CD4-positive, alpha-beta T cell (primary cell): ENCODE results near the gene PCDHA4. TPM values are rescaled to one million over a fixed set of nuclear protein-coding genes. Genes with fewer than 3 reads are reported as not detected.

Experiments used
- ATAC-seq: fragments of 200-7000 bp; cut with Tn5 transposase; one replicate; pipeline ENCODE4 v1.10.0; 2022; ENCODE audit warnings: mild to moderate bottlenecking; ENCODE audit not compliant: poor library complexity
- CTCF ChIA-PET: fragments of 350-600 bp; sonication (Branson Sonifier 250); formaldehyde crosslinking; loops from one replicate; lab custom pipeline; 2021; ENCODE audit warnings: antibody characterized with exemption, inconsistent platforms; lab: Charles Lee
- POLR2A ChIA-PET: fragments of 350-600 bp; sonication (Branson Sonifier 250); formaldehyde crosslinking; loops from one replicate; lab custom pipeline; 2021; ENCODE audit warnings: antibody characterized with exemption, inconsistent platforms; lab: Charles Lee
- DNase-seq, 14 experiments: peaks; one replicate each; pipeline ENCODE4 v3.0.0-alpha.2; 2013 to 2020; ENCODE audit warnings: mixed read lengths in 2 of 14
- H3K27ac ChIP-seq, 2 donors: one replicate each; pipeline versions ENCODE4 v1.5.1 to v1.7.0; 2013; ENCODE audit warnings: low read length in 2 of 2, low read depth in 1 of 2, mild to moderate bottlenecking in 1 of 2
- H3K27me3 ChIP-seq, 2 experiments: 1 replicate in 1 of 2; 2 replicates in 1 of 2; pipeline versions ENCODE4 v1.6.1 to v1.7.0; 2013; ENCODE audit warnings: low read length in 2 of 2, control low read depth in 1 of 2, mild to moderate bottlenecking in 1 of 2, moderate library complexity in 1 of 2; ENCODE audit not compliant: insufficient read depth in 2 of 2, control insufficient read depth in 1 of 2
- H3K36me3 ChIP-seq: one replicate; pipeline ENCODE4 v1.6.1; 2013; ENCODE audit warnings: low read length, control low read depth; ENCODE audit not compliant: insufficient read depth
- H3K4me1 ChIP-seq: one replicate; pipeline ENCODE4 v1.6.1; 2013; ENCODE audit warnings: low read length, control low read depth; ENCODE audit not compliant: insufficient read depth
- H3K4me3 ChIP-seq: one replicate; pipeline ENCODE4 v1.5.1; 2013; ENCODE audit warnings: mild to moderate bottlenecking, low read length, moderate library complexity
- H3K9me3 ChIP-seq, 2 experiments: 1 replicate in 1 of 2; 2 replicates in 1 of 2; pipeline versions ENCODE4 v1.6.1 to v1.7.0; 2013; ENCODE audit warnings: low read length in 2 of 2, mild to moderate bottlenecking in 2 of 2, control low read depth in 1 of 2, moderate library complexity in 1 of 2; ENCODE audit not compliant: control insufficient read depth in 1 of 2, insufficient read depth in 1 of 2
- H3K27ac Mint-ChIP-seq: one replicate; pipeline ENCODE4 v1.8.0; 2020; ENCODE audit warnings: mixed read lengths
- H3K27me3 Mint-ChIP-seq: one replicate; pipeline ENCODE4 v1.8.0; 2021; ENCODE audit warnings: mixed read lengths
- H3K36me3 Mint-ChIP-seq: one replicate; pipeline ENCODE4 v1.8.0; 2021; ENCODE audit warnings: low read depth, mixed read lengths
- H3K4me1 Mint-ChIP-seq: one replicate; pipeline ENCODE4 v1.8.0; 2021; ENCODE audit warnings: low read depth, mixed read lengths
- H3K4me3 Mint-ChIP-seq: one replicate; pipeline ENCODE4 v1.8.0; 2020; ENCODE audit warnings: mild to moderate bottlenecking, mixed read lengths
- H3K9me3 Mint-ChIP-seq: one replicate; pipeline ENCODE4 v1.8.0; 2020; ENCODE audit warnings: mixed read lengths
- intact Hi-C, 2 experiments: fragments of 100-400 bp; cut with DNase I in 1 of 2; cut with micrococcal nuclease in 1 of 2; formaldehyde crosslinking; loops; one replicate each; pipeline versions ENCODE4 v1.15.1 to v1.9.0; 2023 to 2025; cut with DNase I, micrococcal nuclease
- total RNA-seq, 174 experiments: library from RNA in 2 of 174; stranded (reverse) in 2 of 174; gene quantifications; one replicate each; pipeline ENCODE4 v1.2.3 and lab custom pipeline; 2021 to 2026
- TF ChIP-seq, protein P1 (sequence below): fragments of 200-600 bp; IDR thresholded peaks from one replicate; pipeline ENCODE4 v1.8.0; 2022; ENCODE audit warnings: antibody characterized with exemption, mild to moderate bottlenecking

PCDHA4 gene
- total RNA-seq, 2 experiments from 2014 or later: not detected

DNA sequence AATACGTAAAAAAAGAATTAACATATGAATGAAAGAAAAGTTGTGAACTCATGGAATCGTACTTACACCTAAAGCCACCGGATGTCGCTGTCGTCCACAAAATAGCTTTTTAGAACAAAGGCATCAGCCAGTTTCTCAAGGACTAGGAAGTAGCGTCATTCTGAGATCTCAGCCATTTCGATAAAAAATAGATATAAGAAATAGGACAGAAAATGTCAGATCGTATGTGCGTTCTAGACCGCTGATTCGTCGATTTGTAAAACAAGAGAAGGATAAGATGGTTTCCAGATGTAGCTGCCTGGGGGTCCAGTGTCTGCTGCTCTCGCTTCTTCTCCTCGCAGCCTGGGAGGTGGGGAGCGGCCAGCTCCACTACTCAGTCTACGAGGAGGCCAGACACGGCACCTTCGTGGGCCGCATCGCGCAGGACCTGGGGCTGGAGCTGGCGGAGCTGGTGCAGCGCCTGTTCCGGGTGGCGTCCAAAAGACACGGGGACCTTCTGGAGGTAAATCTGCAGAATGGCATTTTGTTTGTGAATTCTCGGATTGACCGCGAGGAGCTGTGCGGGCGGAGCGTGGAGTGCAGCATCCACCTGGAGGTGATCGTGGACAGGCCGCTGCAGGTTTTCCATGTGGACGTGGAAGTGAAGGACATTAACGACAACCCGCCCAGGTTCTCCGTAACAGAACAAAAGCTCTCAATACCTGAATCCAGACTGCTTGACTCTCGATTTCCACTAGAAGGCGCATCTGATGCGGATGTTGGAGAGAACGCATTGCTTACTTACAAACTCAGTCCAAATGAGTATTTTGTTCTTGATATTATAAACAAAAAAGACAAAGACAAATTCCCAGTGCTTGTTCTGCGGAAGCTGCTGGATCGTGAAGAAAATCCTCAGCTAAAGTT lies 49.2 kb downstream of the PCDHA4 start, which contains the start of gene PCDHA10:
Gene PCDHA10 (plus strand): TSS at position 126 of the 903 bp plus-strand sequence. CDS start 152 bp downstream, at position 278.
- Mint-ChIP-seq H3K36me3 (peaks cover 6% of the 10 kb centered on the region), H3K9me3 (peaks cover 12% of the 10 kb centered on the region), H3K4me3 (no peak within 1 kb of the TSS), H3K27ac (no peak within 1 kb of the TSS), H3K4me1 (no peaks in the 10 kb centered on the region), H3K27me3 (peaks cover 47% of the 10 kb centered on the region)
- Histone ChIP-seq H3K4me3 (no peak within 1 kb of the TSS), H3K27me3 (peaks cover 9 to 10% of the 10 kb centered on the region in 2 experiments), H3K4me1 (no peaks in the 10 kb centered on the region), H3K36me3 (no peaks in the 10 kb centered on the region), H3K9me3 (peaks cover 16 to 32% of the 10 kb centered on the region in 2 experiments), H3K27ac (no peak within 1 kb of the TSS)
- ATAC-seq: no peak
- no peak for DNase-seq
- ChIA-PET CTCF (no interaction called here), POLR2A (no interaction called here)
- intact Hi-C loops: no loop called here
- TF ChIP-seq, protein P1, sequence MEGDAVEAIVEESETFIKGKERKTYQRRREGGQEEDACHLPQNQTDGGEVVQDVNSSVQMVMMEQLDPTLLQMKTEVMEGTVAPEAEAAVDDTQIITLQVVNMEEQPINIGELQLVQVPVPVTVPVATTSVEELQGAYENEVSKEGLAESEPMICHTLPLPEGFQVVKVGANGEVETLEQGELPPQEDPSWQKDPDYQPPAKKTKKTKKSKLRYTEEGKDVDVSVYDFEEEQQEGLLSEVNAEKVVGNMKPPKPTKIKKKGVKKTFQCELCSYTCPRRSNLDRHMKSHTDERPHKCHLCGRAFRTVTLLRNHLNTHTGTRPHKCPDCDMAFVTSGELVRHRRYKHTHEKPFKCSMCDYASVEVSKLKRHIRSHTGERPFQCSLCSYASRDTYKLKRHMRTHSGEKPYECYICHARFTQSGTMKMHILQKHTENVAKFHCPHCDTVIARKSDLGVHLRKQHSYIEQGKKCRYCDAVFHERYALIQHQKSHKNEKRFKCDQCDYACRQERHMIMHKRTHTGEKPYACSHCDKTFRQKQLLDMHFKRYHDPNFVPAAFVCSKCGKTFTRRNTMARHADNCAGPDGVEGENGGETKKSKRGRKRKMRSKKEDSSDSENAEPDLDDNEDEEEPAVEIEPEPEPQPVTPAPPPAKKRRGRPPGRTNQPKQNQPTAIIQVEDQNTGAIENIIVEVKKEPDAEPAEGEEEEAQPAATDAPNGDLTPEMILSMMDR: no peak

DNA sequence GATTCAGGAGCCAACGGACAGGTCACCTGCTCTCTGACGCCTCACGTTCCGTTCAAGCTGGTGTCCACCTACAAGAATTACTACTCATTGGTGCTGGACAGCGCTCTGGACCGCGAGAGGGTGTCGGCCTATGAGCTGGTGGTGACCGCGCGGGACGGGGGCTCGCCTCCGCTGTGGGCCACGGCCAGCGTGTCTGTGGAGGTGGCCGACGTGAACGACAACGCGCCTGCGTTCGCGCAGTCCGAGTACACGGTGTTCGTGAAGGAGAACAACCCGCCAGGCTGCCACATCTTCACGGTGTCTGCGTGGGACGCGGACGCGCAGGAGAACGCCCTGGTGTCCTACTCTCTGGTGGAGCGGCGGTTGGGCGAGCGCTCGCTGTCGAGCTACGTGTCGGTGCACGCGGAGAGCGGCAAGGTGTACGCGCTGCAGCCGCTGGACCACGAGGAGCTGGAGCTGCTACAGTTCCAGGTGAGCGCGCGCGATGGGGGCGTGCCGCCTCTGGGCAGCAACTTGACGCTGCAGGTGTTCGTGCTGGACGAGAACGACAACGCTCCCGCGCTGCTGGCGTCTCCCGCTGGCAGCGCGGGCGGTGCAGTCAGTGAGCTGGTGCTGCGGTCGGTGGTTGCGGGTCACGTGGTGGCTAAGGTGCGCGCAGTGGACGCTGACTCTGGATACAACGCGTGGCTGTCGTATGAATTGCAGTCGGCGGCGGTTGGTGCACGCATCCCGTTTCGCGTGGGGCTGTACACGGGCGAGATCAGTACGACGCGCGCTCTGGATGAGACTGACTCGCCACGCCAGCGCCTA lies 50.5 kb downstream of the PCDHA4 start:
- Mint-ChIP-seq H3K4me3 (no peak overlapping the region), H3K27me3 (peaks cover 57% of the 10 kb centered on the region), H3K9me3 (peaks cover 15% of the 10 kb centered on the region), H3K4me1 (no peaks in the 10 kb centered on the region), H3K27ac (no peak overlapping the region), H3K36me3 (peaks cover 6% of the 10 kb centered on the region)
- no peak for ATAC-seq
- intact Hi-C loops: no loop called here
- TF ChIP-seq, protein P1: no peak
- Histone ChIP-seq H3K27ac (no peak overlapping the region), H3K27me3 (peaks cover 9 to 11% of the 10 kb centered on the region in 2 experiments), H3K9me3 (peaks cover 29 to 40% of the 10 kb centered on the region in 2 experiments), H3K36me3 (no peaks in the 10 kb centered on the region), H3K4me1 (no peaks in the 10 kb centered on the region), H3K4me3 (no peak overlapping the region)
- CTCF ChIA-PET: no interaction called here
- POLR2A ChIA-PET: no interaction called here
- DNase-seq: no peak

DNA sequence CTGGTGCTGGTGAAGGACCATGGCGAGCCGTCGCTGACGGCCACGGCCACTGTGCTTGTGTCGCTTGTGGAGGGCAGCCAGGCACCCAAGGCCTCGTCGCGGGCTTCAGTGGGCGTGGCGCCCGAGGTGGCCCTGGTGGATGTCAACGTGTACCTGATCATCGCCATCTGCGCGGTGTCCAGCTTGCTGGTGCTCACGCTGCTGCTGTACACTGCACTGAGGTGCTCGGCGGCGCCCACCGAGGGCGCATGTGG lies 51.0 kb downstream of the PCDHA4 start:
- ATAC-seq: no peak
- TF ChIP-seq, protein P1: no peak
- Histone ChIP-seq H3K4me1 (no peaks in the 10 kb centered on the region), H3K9me3 (peaks cover 29 to 42% of the 10 kb centered on the region in 2 experiments), H3K27me3 (peaks cover 9 to 14% of the 10 kb centered on the region in 2 experiments), H3K27ac (no peak overlapping the region), H3K36me3 (no peaks in the 10 kb centered on the region), H3K4me3 (no peak overlapping the region)
- Mint-ChIP-seq H3K9me3 (peaks cover 15% of the 10 kb centered on the region), H3K36me3 (peaks cover 6% of the 10 kb centered on the region), H3K4me3 (no peak overlapping the region), H3K4me1 (no peaks in the 10 kb centered on the region), H3K27ac (no peak overlapping the region), H3K27me3 (peaks cover 54% of the 10 kb centered on the region)
- POLR2A ChIA-PET: no interaction called here
- no peak for DNase-seq
- CTCF ChIA-PET: no interaction called here
- intact Hi-C loops: no loop called here
